Right lobe of liver (tissue), 6 donors: ENCODE results near the gene KXD1. TPM values are rescaled to one million over a fixed set of nuclear protein-coding genes. Genes with fewer than 3 reads are reported as not detected.

ENCODE experiments used
- ATAC-seq, 4 donors: fragments of 200-7000 bp; cut with Tn5 transposase; one replicate each; pipeline ENCODE4 v1.9.1; 2020; ENCODE audit warnings: mild to moderate bottlenecking in 4 of 4, moderate library complexity in 4 of 4
- DNase-seq, 3 donors: peaks; one replicate each; pipeline ENCODE4 v3.0.0-alpha.2; 2020
- H3K27ac ChIP-seq, 3 donors: fragments of 200-600 bp; one replicate each; pipeline ENCODE4 v1.8.0; 2022
- H3K27me3 ChIP-seq, 2 donors: fragments of 200-600 bp; one replicate each; pipeline ENCODE4 v1.8.0; 2022
- H3K36me3 ChIP-seq, 4 donors: fragments of 200-600 bp; sonication (generic) in 1 of 4; one replicate each; pipeline versions ENCODE4 v1.5.1 to v1.8.0; 2017 to 2022; ENCODE audit warnings: control low read depth in 1 of 4
- H3K4me1 ChIP-seq, 4 donors: fragments of 200-600 bp; sonication (generic) in 1 of 4; one replicate each; pipeline versions ENCODE4 v1.5.1 to v1.8.0; 2017 to 2022; ENCODE audit warnings: control low read depth in 1 of 4
- H3K4me3 ChIP-seq, 3 donors: fragments of 200-600 bp; one replicate each; pipeline ENCODE4 v1.8.0; 2022
- H3K9me3 ChIP-seq, 4 donors: fragments of 200-600 bp; sonication (generic) in 1 of 4; one replicate each; pipeline versions ENCODE4 v1.5.1 to v1.8.0; 2017 to 2022; ENCODE audit warnings: control low read depth in 1 of 4
- POLR2A ChIP-seq: fragments of 450-650 bp; IDR thresholded peaks from one replicate; pipeline ENCODE4 v1.6.1; 2017; ENCODE audit warnings: antibody characterized with exemption, mild to moderate bottlenecking
- WGBS: methylation state at CpG from one replicate; pipeline ENCODE4 v1.1.6; 2018; ENCODE audit warnings: low coverage, low lambda C conversion rate; ENCODE audit not compliant: insufficient coverage; ENCODE audit errors: missing lambda C conversion rate; 5-methylcytosine and 5-hydroxymethylcytosine counted together
- intact Hi-C, 2 donors: fragments of 100-400 bp; cut with DNase I; formaldehyde crosslinking; loops; one replicate each; pipeline versions ENCODE4 v1.11.2 to v1.14.1; 2022
- total RNA-seq, 6 experiments: library from RNA; depleted of rRNA in 2 of 6; stranded (reverse); fragments of >200 nt in 2 of 6; fragmentation: NEBNext Ultra II Directional in 3 of 6; extraction: Animal tissue kit (Norgen Biotek cat#: 25700) in 3 of 6; gene quantifications; one replicate each; pipeline versions ENCODE4 v1.1.0 to v1.2.4, GENCODE V29; 2016 to 2023
- TF ChIP-seq, protein P1 (sequence below), 4 donors: fragments of 200-600 bp in 3 of 4; fragments of 450-650 bp in 1 of 4; IDR thresholded peaks; one replicate each; pipeline versions ENCODE4 v1.5.1 to v1.8.0; 2016 to 2022; ENCODE audit warnings: antibody characterized with exemption in 4 of 4, mild to moderate bottlenecking in 2 of 4
- donor health status: DM: no; HTN: yes; CAD: no.
- donor health status: DM: no; HTN: no; CAD: no.
- donor health status: DM: no; HTN: no; CAD: no.
- donor health status: DM: no; HTN: yes; CAD: no.
- donor health status: DM: no; HTN: yes; CAD: no.

The KXD1 gene
- total RNA-seq, 6 experiments from 2014 or later, result 30.2 to 93.0 (median 36.1) TPM

DNA sequence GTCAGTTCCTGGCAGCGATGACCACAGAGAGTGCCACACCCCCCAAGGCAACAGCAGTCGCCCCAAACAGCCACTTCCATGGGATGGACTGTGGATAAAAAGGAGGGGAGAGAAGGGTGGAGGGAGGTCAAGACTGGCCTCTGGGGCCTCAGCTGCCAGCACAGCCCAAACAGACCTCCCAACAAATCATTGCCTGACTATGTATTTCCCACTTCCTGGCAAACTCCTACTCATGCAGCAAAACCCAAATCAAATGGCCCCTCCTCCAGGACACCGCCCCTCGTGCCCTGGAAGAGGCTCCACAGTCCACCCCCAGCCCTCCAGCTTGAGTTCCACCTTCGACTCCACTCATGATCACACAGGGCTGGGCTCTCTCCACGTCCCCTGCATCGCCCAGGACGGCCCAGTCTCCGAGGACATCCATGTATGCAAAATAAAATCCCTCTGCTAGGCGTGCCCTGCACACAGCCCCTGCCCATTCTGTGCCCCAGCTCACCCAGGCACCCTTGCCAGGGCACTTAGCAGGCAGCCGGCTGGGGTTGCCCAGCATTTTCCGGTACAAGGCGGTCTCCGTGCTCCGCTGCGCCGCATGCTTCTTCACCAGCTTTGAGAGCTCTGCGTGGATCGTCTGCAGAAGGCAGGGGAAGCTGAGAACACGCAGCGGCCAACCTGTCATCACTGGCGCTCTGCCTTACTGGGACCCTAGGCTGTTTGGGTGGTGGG lies 25.3 kb upstream of the KXD1 start:
- peak in 2 of 4 donors; percentile 13 to 16 for ATAC-seq
- intact Hi-C loops, result no loop called here
- no peaks in the 10 kb centered on the region for H3K27me3 ChIP-seq
- no peak overlapping the region for H3K4me3 ChIP-seq
- no peak overlapping the region for H3K27ac ChIP-seq
- H3K4me1 ChIP-seq, result no peaks in the 10 kb centered on the region
- TF ChIP-seq, protein P1, sequence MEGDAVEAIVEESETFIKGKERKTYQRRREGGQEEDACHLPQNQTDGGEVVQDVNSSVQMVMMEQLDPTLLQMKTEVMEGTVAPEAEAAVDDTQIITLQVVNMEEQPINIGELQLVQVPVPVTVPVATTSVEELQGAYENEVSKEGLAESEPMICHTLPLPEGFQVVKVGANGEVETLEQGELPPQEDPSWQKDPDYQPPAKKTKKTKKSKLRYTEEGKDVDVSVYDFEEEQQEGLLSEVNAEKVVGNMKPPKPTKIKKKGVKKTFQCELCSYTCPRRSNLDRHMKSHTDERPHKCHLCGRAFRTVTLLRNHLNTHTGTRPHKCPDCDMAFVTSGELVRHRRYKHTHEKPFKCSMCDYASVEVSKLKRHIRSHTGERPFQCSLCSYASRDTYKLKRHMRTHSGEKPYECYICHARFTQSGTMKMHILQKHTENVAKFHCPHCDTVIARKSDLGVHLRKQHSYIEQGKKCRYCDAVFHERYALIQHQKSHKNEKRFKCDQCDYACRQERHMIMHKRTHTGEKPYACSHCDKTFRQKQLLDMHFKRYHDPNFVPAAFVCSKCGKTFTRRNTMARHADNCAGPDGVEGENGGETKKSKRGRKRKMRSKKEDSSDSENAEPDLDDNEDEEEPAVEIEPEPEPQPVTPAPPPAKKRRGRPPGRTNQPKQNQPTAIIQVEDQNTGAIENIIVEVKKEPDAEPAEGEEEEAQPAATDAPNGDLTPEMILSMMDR (IDR thresholded peaks at IDR 0.05), result no peak
- H3K36me3 ChIP-seq, result peaks cover 0 to 38% (median 2%) of the 10 kb centered on the region in 4 donors
- WGBS, result 100% methylated on average over 7 of the region's 22 CpGs
- no peaks in the 10 kb centered on the region for H3K9me3 ChIP-seq
- no peak for DNase-seq

- intact Hi-C loops, result no loop called here
- H3K9me3 ChIP-seq, result no peaks in the 10 kb centered on the region
- H3K27me3 ChIP-seq, result no peaks in the 10 kb centered on the region
- WGBS, result 96% methylated on average over 3 of the region's 4 CpGs
- no peak for ATAC-seq
- H3K4me1 ChIP-seq, result peaks cover 0 to 6% (median 0%) of the 10 kb centered on the region in 4 donors
- peaks cover 0 to 41% (median 2%) of the 10 kb centered on the region in 4 donors for H3K36me3 ChIP-seq
- no peak overlapping the region for H3K4me3 ChIP-seq
- TF ChIP-seq, protein P1 (IDR thresholded peaks at IDR 0.05), result no peak
- no peak for TF ChIP-seq POLR2A
- H3K27ac ChIP-seq, result no peak overlapping the region
- DNase-seq, result no peak
Observed at GRCh38 chr19:18533058-18533457, 24.6 kb upstream of the KXD1 start.

DNA sequence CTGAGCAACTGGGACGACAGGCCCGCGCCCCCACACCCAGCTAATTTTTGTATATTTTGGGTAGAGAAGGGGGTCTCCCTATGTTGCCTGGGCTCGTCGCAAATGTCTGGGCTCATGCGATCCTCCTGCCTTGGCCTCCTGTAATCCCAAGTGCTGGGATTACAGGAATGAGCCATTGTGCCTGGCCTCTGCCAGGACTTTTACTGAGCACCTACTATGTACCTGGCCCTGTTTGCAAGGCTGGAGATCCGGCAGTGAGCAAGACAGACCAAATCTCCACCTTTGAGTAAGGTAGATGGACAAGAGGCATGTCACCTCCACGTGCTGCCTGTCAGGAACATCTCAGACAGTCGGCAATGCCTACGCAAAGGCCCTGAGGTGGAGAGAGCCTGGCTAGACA lies 21.2 kb upstream of the KXD1 start:
- peaks cover 0 to 6% (median 0%) of the 10 kb centered on the region in 4 donors for H3K4me1 ChIP-seq
- TF ChIP-seq, protein P1 (IDR thresholded peaks at IDR 0.05), result no peak
- TF ChIP-seq POLR2A, result no peak
- peaks cover 0 to 60% (median 2%) of the 10 kb centered on the region in 4 donors for H3K36me3 ChIP-seq
- H3K4me3 ChIP-seq, result no peak overlapping the region
- no peaks in the 10 kb centered on the region for H3K9me3 ChIP-seq
- ATAC-seq, result no peak
- no peaks in the 10 kb centered on the region for H3K27me3 ChIP-seq
- WGBS, result 87% methylated on average over 7 of the region's 10 CpGs
- DNase-seq, result no peak
- no peak overlapping the region for H3K27ac ChIP-seq
- intact Hi-C loops, result no loop called here

DNA sequence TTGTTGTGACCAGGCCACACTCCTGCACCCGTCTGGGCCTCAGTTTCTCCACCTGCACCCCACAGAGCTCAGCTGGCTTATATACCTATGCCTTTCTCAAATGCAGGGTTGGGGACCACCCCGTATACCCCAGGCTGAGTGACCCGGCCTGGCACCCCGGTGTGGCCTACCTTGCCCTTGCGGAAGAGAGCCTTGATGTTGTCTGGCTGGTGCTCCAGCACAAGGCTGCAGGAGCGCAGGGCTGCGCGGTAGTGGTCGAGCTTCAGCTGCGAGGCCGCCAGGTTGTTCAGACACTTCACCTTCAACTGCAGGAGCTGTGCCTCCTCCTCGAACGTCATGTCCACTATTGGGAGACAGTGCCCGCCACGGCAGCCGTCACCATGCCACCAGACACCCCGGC lies 20.2 kb upstream of the KXD1 start:
- intact Hi-C loops, result no loop called here
- peak overlapping the region in 2 of 3 donors; percentile 47 to 53 for H3K27ac ChIP-seq
- no peaks in the 10 kb centered on the region for H3K27me3 ChIP-seq
- ATAC-seq (no peak), DNase-seq (no peak)
- WGBS, result 70% methylated on average over 2 of the region's 17 CpGs
- no peaks in the 10 kb centered on the region for H3K9me3 ChIP-seq
- peaks cover 0 to 11% (median 2%) of the 10 kb centered on the region in 4 donors for H3K4me1 ChIP-seq
- H3K4me3 ChIP-seq, result no peak overlapping the region
- TF ChIP-seq, protein P1 (IDR thresholded peaks at IDR 0.05), result no peak
- no peak for TF ChIP-seq POLR2A
- peaks cover 0 to 52% (median 1%) of the 10 kb centered on the region in 4 donors for H3K36me3 ChIP-seq
